SK-N-SH treated with all-trans-retinoic acid at 6 μM for 48 hours (cell line): ENCODE results near the gene GNS.

Experiments used
- ATAC-seq: fragments of 200-7000 bp; cut with Tn5 transposase; 3 replicates; pipeline ENCODE4 v1.9.1; 2020; ENCODE audit warnings: mild to moderate bottlenecking, moderate library complexity
- ARNTL ChIP-seq: fragments of 450-650 bp; formaldehyde crosslinking; IDR thresholded peaks from 2 replicates; pipeline ENCODE4 v1.5.0; 2020; ENCODE audit warnings: low read depth, mild to moderate bottlenecking, moderate library complexity, borderline replicate concordance
- BACH2 ChIP-seq: fragments of 250-450 bp; sonication (Bioruptor Pico); IDR thresholded peaks from 2 replicates; pipeline ENCODE4 v1.9.0; 2021; ENCODE audit warnings: mild to moderate bottlenecking, borderline replicate concordance
- CREB5 ChIP-seq: fragments of 250-450 bp; sonication (Bioruptor Pico); IDR thresholded peaks from 2 replicates; pipeline ENCODE4 v1.5.1; 2020; ENCODE audit warnings: low read depth, mild to moderate bottlenecking, moderate library complexity
- CSDC2 ChIP-seq: fragments of 250-450 bp; sonication (Bioruptor Pico); IDR thresholded peaks from 2 replicates; pipeline ENCODE4 v1.5.0; 2020; ENCODE audit warnings: mild to moderate bottlenecking, moderate library complexity
- ESRRG ChIP-seq: fragments of 250-450 bp; sonication (Bioruptor Pico); IDR thresholded peaks from 2 replicates; pipeline ENCODE4 v1.6.1; 2021; ENCODE audit warnings: mild to moderate bottlenecking
- GLIS3 ChIP-seq: fragments of 250-450 bp; sonication (Bioruptor Pico); IDR thresholded peaks from 2 replicates; pipeline ENCODE4 v1.5.0; 2020; ENCODE audit warnings: mild to moderate bottlenecking, moderate library complexity
- ISL1 ChIP-seq: fragments of 250-450 bp; sonication (Bioruptor Pico); IDR thresholded peaks from 2 replicates; pipeline ENCODE4 v2.1.2; 2022; ENCODE audit warnings: mild to moderate bottlenecking, moderate library complexity
- PATZ1 ChIP-seq: fragments of 250-450 bp; sonication (Bioruptor Pico); IDR thresholded peaks from 2 replicates; pipeline ENCODE4 v1.8.0; 2020; ENCODE audit warnings: mild to moderate bottlenecking, moderate library complexity, borderline replicate concordance
- POU6F1 ChIP-seq: fragments of 250-450 bp; sonication (Bioruptor Pico); IDR thresholded peaks from 2 replicates; pipeline ENCODE4 v1.8.0; 2021; ENCODE audit warnings: low read depth, mild to moderate bottlenecking, moderate library complexity, borderline replicate concordance
- PPARA ChIP-seq: fragments of 250-450 bp; sonication (Bioruptor Pico); IDR thresholded peaks from 2 replicates; pipeline ENCODE4 v1.5.0; 2020; ENCODE audit warnings: mild to moderate bottlenecking, borderline replicate concordance
- RARB ChIP-seq: fragments of 250-450 bp; sonication (Bioruptor Pico); IDR thresholded peaks from 2 replicates; pipeline ENCODE4 v1.8.0; 2021; ENCODE audit warnings: mild to moderate bottlenecking, moderate library complexity
- TOX ChIP-seq: fragments of 250-450 bp; sonication (Bioruptor Pico); IDR thresholded peaks from 2 replicates; pipeline ENCODE4 v1.8.0; 2021; ENCODE audit warnings: mild to moderate bottlenecking, moderate library complexity, borderline replicate concordance
- TSHZ2 ChIP-seq: fragments of 250-450 bp; sonication (Bioruptor Pico); IDR thresholded peaks from 2 replicates; pipeline ENCODE4 v1.5.0; 2020; ENCODE audit warnings: mild to moderate bottlenecking, moderate library complexity
- ZC3H10 ChIP-seq: fragments of 250-450 bp; sonication (Bioruptor Pico); IDR thresholded peaks from 2 replicates; pipeline ENCODE4 v1.5.1; 2021; ENCODE audit warnings: mild to moderate bottlenecking, moderate library complexity
- ZFP3 ChIP-seq: fragments of 250-450 bp; sonication (Bioruptor Pico); IDR thresholded peaks from 2 replicates; pipeline ENCODE4 v1.5.0; 2020; ENCODE audit warnings: mild to moderate bottlenecking, moderate library complexity
- ZFP30 ChIP-seq: fragments of 450-650 bp; formaldehyde crosslinking; IDR thresholded peaks from 2 replicates; pipeline ENCODE4 v1.5.0; 2022; ENCODE audit warnings: mild to moderate bottlenecking, moderate library complexity
- ZNF565 ChIP-seq: fragments of 450-650 bp; formaldehyde crosslinking; conservative IDR thresholded peaks from 2 replicates; pipeline ENCODE4 v1.5.0; 2020; ENCODE audit warnings: low read depth, mild to moderate bottlenecking, moderate library complexity
- ZNF70 ChIP-seq: fragments of 450-650 bp; formaldehyde crosslinking; IDR thresholded peaks from 2 replicates; pipeline ENCODE4 v1.5.0; 2020; ENCODE audit warnings: mild to moderate bottlenecking, moderate library complexity

GNS gene

GRCh38 chr12:64760808-64761573 lies 1.8 kb upstream of the GNS start:
- ATAC-seq, result no peak
- TF ChIP-seq PPARA (CRISPR knock-in tag), result no peak
- no peak for TF ChIP-seq GLIS3 (CRISPR knock-in tag)
- TF ChIP-seq CREB5 (CRISPR knock-in tag), result no peak
- no peak for TF ChIP-seq TSHZ2 (CRISPR knock-in tag)
- no peak for TF ChIP-seq ISL1 (CRISPR knock-in tag)
- no peak for TF ChIP-seq RARB (CRISPR knock-in tag)
- TF ChIP-seq ZNF565 (CRISPR knock-in tag), result no peak
- TF ChIP-seq TOX, result no peak
- no peak for TF ChIP-seq ZFP30
- no peak for TF ChIP-seq BACH2 (CRISPR knock-in tag)
- TF ChIP-seq CSDC2 (CRISPR knock-in tag), result no peak
- TF ChIP-seq ZNF70 (CRISPR knock-in tag), result no peak
- no peak for TF ChIP-seq ARNTL (CRISPR knock-in tag)

GRCh38 chr12:64757771-64758170 lies 1.4 kb downstream of the GNS start:
- no peak for ATAC-seq

GRCh38 chr12:64756376-64756775 lies 2.8 kb downstream of the GNS start:
- no peak for TF ChIP-seq PATZ1 (CRISPR knock-in tag)
- TF ChIP-seq GLIS3 (CRISPR knock-in tag), result no peak
- TF ChIP-seq ZFP3 (CRISPR knock-in tag), result no peak
- TF ChIP-seq ARNTL (CRISPR knock-in tag), result no peak
- TF ChIP-seq ZNF70 (CRISPR knock-in tag), result no peak
- no peak for TF ChIP-seq CSDC2 (CRISPR knock-in tag)
- TF ChIP-seq BACH2 (CRISPR knock-in tag), result no peak
- TF ChIP-seq POU6F1 (CRISPR knock-in tag), result no peak
- ATAC-seq, result no peak

More at GRCh38 chr12:64757771-64758170, 1.4 kb downstream of the GNS start:
- no peak for TF ChIP-seq TOX
- TF ChIP-seq PPARA (CRISPR knock-in tag), result no peak
- TF ChIP-seq ZC3H10 (CRISPR knock-in tag), result no peak
- TF ChIP-seq ZFP30, result no peak
- no peak for TF ChIP-seq ZNF70 (CRISPR knock-in tag)
- no peak for TF ChIP-seq ZNF565 (CRISPR knock-in tag)
- no peak for TF ChIP-seq GLIS3 (CRISPR knock-in tag)
- TF ChIP-seq ISL1 (CRISPR knock-in tag), result no peak
- TF ChIP-seq RARB (CRISPR knock-in tag), result no peak
- TF ChIP-seq ESRRG (CRISPR knock-in tag), result no peak
- TF ChIP-seq PATZ1 (CRISPR knock-in tag), result no peak
- no peak for TF ChIP-seq ZFP3 (CRISPR knock-in tag)
